LNCaP clone FGC (cell line): ENCODE results near the gene CAPN1.
"Not testable (repeated sequence)": the region's sequence is repeated elsewhere in the genome, so short reads cannot be mapped to it uniquely, and the experiment has no call there.

Experiments used
- DNase-seq: peaks from one replicate; pipeline ENCODE4 v3.0.0-alpha.2; 2011; ENCODE audit warnings: low read depth
- H3K4me3 ChIP-seq: 2 replicates; pipeline ENCODE4 v1.5.1; 2011; ENCODE audit warnings: mild to moderate bottlenecking, low read depth, low read length, control low read depth
- TF ChIP-seq, protein P1 (sequence below): IDR thresholded peaks from 2 replicates; pipeline ENCODE4 v1.5.1; 2012; ENCODE audit warnings: mild to moderate bottlenecking; ENCODE audit not compliant: control insufficient read depth, insufficient read depth; ENCODE audit errors: extremely low read depth

Gene CAPN1

DNA sequence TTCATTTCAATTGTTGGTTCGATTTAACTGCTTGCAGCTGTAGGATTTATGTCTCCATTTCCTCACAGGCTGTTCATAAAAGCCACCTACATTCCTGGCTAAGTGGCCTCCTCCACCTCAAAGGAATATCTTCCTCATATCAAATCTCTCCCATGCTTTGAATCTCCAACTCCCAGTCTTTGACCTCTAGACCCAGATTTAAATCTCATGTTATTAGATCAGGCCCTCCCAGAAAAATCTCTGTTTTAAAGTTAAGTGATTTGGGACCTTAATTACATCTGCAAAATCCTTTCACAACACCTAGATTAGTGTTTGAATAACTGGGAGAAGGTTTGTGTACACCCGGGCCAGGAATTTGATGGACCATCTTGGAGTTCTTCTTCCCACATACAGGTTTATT lies 46.2 kb downstream of the CAPN1 start:
- TF ChIP-seq, protein P1, sequence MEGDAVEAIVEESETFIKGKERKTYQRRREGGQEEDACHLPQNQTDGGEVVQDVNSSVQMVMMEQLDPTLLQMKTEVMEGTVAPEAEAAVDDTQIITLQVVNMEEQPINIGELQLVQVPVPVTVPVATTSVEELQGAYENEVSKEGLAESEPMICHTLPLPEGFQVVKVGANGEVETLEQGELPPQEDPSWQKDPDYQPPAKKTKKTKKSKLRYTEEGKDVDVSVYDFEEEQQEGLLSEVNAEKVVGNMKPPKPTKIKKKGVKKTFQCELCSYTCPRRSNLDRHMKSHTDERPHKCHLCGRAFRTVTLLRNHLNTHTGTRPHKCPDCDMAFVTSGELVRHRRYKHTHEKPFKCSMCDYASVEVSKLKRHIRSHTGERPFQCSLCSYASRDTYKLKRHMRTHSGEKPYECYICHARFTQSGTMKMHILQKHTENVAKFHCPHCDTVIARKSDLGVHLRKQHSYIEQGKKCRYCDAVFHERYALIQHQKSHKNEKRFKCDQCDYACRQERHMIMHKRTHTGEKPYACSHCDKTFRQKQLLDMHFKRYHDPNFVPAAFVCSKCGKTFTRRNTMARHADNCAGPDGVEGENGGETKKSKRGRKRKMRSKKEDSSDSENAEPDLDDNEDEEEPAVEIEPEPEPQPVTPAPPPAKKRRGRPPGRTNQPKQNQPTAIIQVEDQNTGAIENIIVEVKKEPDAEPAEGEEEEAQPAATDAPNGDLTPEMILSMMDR: no peak
- no peak overlapping the region for H3K4me3 ChIP-seq
- no peak for DNase-seq

DNA sequence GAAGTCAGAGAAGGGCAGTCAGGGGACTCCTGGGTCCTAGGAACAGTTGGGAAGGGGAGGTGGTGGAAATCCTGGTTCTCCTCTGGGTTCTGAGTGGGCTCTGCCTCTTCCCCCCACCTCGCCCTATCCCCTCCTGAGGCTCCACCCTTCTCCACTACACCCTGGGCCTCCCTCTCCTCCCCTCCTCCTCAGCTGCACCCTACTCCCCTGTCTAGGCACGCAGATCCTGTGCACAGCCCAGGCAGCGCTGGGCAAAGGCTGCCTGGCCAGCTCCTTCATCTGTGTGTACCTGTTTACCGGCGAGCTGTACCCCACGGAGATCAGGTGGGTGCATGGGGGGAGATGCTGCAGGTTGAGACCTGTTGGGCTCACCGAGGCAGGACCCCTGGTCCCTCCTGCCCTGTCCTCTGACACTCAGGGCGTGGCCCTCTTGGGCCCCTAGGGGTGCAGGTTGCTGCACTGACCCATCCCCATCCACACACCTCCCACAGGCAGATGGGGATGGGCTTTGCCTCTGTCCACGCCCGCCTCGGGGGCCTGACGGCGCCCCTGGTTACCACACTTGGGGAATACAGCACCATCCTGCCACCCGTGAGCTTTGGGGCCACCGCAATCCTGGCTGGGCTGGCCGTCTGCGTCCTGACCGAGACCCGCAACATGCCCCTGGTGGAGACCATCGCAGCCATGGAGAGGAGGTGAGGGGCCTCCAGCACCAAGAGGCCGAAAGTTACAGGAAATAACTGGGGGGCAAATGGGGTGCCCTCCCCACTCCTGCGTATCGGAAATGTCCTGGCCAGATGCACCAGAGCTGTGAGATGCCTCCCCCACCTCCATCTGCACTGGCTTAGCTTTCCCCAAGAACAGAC lies 54.7 kb downstream of the CAPN1 start:
- DNase-seq: no peak
- TF ChIP-seq, protein P1: no peak

DNA sequence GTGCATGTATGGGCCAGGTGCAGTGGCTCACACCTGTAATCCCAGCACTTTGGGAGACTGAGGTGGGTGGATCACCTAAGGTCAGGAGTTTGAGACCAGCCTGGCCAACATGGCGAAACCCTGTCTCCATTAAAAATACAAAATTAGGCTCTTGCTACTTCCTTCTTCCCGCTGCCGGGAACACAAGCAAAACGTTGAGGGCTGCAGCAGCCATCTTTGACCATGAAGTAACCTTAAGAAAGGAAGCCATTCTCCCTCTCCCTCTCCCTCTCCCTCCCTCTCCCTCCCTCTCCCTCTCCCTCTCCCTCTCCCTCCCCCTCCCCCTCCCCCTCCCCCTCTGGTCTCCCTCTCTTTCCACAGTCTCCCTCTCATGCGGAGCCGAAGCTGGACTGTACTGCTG lies 56.6 kb downstream of the CAPN1 start:
- H3K4me3 ChIP-seq, DNase-seq: not testable (repeated sequence)

More for the DNA sequence above, 54.7 kb downstream of the CAPN1 start:
- H3K4me3 ChIP-seq: no peak overlapping the region

DNA sequence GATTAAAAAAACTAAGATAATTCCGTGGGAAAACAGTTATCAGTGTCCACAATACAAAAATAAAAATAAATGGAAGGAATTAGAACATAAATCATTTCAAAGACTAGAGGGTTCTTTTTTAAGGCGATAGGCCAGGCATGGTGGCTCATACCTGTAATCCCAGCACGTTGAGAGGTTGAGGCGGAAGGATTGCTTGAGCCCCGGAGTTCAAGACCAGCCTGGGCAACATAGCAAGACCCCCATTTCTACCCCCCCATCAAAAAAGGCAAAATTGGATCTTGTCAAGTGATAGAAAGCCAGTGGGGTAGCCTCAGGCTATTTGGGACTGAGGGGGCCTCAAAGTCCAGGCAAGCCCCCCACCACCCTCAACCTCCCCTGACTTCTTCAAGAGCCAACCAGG lies 59.4 kb downstream of the CAPN1 start:
- DNase-seq: no peak
- no peak overlapping the region for H3K4me3 ChIP-seq
- TF ChIP-seq, protein P1: no peak

DNA sequence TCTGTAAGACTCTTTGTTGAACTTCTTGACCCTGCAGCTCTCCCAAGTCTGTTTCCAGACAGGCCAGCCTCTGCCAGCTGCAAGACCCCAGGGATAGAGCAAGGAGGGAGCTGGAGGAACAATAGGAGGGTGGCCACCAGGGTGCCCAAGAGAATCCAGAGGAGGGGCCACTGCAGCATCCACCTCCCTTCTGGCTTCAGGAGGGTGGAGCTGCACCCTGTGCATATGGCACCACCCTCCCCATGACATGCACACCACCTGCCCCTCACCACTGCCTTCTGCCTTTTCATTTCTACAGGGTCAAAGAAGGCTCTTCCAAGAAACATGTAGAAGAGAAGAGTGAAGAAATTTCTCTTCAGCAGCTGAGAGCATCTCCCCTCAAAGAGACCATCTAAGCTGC lies 60.0 kb downstream of the CAPN1 start:
- no peak for DNase-seq
- H3K4me3 ChIP-seq: no peak overlapping the region
- TF ChIP-seq, protein P1: no peak

DNA sequence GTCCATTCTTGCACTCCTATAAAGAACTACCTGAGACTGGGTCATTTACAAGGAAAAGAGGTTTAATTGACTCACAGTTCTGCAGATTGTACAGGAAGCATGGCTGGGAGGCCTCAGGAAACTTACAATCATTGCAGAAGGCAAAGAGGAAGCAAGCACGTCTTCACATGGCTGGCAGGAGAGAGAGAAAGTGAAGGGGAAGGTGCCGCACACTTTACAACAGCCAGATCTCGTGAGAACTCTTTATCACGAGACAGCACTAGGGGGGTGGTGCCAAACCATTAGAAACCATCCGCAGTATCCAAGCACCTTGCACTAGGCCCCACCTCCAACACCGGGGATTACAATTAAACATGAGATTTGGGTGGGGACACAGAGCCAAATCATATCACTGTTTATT lies 60.7 kb downstream of the CAPN1 start:
- TF ChIP-seq, protein P1: no peak
- no peak for DNase-seq
- H3K4me3 ChIP-seq: no peak overlapping the region

DNA sequence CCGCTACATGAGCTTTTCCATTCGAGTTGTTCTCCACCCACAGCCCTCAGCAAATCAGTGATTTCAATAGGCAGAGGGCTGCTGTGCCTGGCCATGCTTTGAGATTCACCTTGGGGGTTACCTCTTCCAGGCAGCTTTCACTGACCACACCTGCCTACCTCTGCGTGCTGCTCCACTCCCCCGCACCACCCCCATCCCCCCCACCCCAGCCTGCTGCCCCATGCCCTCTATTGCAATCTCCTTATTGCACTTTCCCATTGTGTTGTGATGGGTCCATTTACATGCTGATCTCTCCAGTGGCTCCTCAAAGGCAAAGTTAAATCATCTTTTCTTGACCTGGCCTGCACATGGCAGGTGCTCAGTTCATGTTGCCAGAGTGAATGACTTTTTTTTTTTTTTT lies 62.1 kb downstream of the CAPN1 start:
- H3K4me3 ChIP-seq: no peak overlapping the region
- TF ChIP-seq, protein P1: no peak
- no peak for DNase-seq

DNA sequence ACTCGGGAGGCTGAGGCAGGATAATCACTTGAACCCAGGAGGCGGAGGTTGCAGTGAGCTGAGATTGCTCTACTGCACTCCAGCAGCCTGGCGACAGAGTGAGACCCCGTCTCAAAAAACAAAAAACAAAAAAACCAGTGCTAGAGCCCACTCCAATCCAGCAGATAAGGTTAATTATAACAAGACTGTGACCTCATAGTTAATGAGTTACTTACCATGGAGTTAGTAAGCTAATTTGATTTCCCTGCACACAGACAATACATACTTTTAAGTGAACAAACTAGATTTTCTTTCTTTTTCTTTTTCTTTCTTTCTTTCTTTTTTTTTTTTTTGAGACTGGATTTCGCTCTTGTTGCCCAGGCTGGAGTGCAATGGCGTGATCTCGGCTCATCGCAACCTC lies 63.3 kb downstream of the CAPN1 start:
- not testable (repeated sequence) for H3K4me3 ChIP-seq, DNase-seq
